Mammary epithelial cell (primary cell): Measurements from ENCODE around the gene TPBGL.

ENCODE experiments used
- EZH2 ChIP-seq: IDR thresholded peaks from 2 replicates; pipeline ENCODE4 v1.6.1; 2012; ENCODE audit warnings: low read length, inconsistent platforms, borderline replicate concordance
- TF ChIP-seq, protein P1 (sequence below), 2 donors: IDR thresholded peaks in 1 of 2; conservative IDR thresholded peaks in 1 of 2; 2 replicates each; pipeline ENCODE4 v1.5.1; 2011 to 2012; ENCODE audit warnings: inconsistent platforms in 2 of 2, low read length in 2 of 2, mild to moderate bottlenecking in 2 of 2, control low read depth in 1 of 2, low read depth in 1 of 2; ENCODE audit not compliant: insufficient read depth in 1 of 2; ENCODE audit errors: extremely low read depth in 1 of 2

DNA sequence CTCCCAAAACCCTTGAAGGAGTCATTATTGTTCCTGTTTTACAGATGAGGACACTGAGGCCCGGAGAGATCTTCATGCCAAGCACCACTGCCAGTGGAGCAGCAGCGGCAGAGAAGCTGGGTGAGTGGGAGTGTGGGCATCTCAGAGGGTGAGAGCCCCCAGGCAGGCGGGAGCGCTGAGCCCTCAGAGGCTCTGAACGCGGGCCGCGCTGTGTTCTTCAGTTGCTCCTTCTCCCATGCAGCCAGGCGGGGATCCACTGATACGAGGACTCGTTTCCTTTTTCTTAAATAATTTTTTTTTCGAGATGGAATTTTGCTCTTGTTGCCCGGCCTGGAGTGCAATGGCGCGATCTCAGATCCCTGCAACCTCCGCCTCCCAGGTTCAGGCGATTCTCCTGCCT lies 47.0 kb downstream of the TPBGL start:
- TF ChIP-seq, protein P1, sequence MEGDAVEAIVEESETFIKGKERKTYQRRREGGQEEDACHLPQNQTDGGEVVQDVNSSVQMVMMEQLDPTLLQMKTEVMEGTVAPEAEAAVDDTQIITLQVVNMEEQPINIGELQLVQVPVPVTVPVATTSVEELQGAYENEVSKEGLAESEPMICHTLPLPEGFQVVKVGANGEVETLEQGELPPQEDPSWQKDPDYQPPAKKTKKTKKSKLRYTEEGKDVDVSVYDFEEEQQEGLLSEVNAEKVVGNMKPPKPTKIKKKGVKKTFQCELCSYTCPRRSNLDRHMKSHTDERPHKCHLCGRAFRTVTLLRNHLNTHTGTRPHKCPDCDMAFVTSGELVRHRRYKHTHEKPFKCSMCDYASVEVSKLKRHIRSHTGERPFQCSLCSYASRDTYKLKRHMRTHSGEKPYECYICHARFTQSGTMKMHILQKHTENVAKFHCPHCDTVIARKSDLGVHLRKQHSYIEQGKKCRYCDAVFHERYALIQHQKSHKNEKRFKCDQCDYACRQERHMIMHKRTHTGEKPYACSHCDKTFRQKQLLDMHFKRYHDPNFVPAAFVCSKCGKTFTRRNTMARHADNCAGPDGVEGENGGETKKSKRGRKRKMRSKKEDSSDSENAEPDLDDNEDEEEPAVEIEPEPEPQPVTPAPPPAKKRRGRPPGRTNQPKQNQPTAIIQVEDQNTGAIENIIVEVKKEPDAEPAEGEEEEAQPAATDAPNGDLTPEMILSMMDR (conservative IDR thresholded peaks at IDR 0.05 in 1 of 2, IDR thresholded peaks at IDR 0.05 in 1 of 2; ENCODE audit: extremely low read depth in 1 of 2, insufficient read depth in 1 of 2, low read depth in 1 of 2, low read length in 2 of 2) = no peak
- TF ChIP-seq EZH2 = no peak
